ENCODE results near the gene GOSR2. TPM values are rescaled to one million over a fixed set of nuclear protein-coding genes. Genes with fewer than 3 reads are reported as not detected.

GOSR2 gene
- polyA plus RNA-seq, 1 of the 3 experiments (the other 2 are of a cell fraction) = 74.2 TPM

DNA sequence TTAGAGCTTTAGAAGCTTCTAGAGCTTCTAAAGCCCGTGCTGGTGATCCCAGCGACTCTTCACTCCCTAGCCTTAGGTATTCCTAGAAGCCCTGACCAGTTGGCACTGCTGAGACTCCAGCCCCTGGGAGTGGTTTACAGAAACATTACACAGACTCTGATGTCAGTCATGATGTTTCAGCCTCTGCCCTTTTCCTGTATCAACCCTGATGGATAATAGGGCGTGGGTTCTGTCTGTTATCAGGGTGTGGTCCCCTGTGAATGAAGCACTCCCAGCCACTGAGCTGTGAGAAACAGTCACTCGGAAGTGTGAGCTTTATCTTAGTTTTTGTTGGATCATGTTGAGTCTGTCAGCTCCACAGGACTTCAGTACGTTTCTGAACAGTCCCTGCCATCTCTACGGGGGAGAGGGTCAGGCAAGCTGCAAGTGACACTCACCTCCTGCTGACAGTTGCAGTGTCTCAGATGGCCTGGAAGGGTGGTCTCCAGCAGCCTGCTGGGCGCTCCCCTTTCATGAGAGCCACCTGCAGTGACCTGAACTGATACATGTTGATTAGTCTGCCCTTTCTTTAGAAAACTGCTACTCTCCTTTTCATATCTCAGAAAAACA is 12.8 kb downstream of the GOSR2 start:
- Histone ChIP-seq H3K4me3 (ENCODE audit: low read depth in 2 of 2, low read length in 1 of 2) (no peak overlapping the region), H3K9me3 (no peaks in the 10 kb centered on the region), H3K36me3 (replicated peaks in 1 of 2; ENCODE audit: control insufficient read depth in 1 of 2, insufficient read depth in 2 of 2, low read length in 1 of 2) (peaks cover 79 to 100% of the 10 kb centered on the region in 2 experiments), H3K9ac (no peak overlapping the region), H3K4me2 (no peak overlapping the region), H3K27me3 (ENCODE audit: insufficient read depth) (no peaks in the 10 kb centered on the region), H3K4me1 (ENCODE audit: control insufficient read depth in 1 of 2, insufficient read depth in 2 of 2, low read depth in 1 of 2, low read length in 1 of 2) (peaks cover 0 to 5% of the 10 kb centered on the region in 2 experiments; a peak in 1 of 4 replicates), H4K20me1 (ENCODE audit: insufficient read depth) (peaks cover 7% of the 10 kb centered on the region; the same call in 1 of the 2 replicates), H2AFZ (ENCODE audit: low read depth) (no peak overlapping the region), H3K79me2 (ENCODE audit: insufficient read depth) (peaks cover 19% of the 10 kb centered on the region; the same call in 1 of the 2 replicates), H3K27ac (ENCODE audit: low read depth in 2 of 2, low read length in 1 of 2) (no peak overlapping the region), H3F3A (replicated peaks; ENCODE audit: insufficient read depth) (peaks cover 14% of the 10 kb centered on the region), H3K9me2 (no peaks in the 10 kb centered on the region)
- TF ChIP-seq SIN3A (IDR thresholded peaks at IDR 0.05; ENCODE audit: borderline replicate concordance, low read depth, low read length) (no peak), RXRA (IDR thresholded peaks at IDR 0.05; ENCODE audit: borderline replicate concordance, low read depth) (no peak), USF1 (IDR thresholded peaks at IDR 0.05; ENCODE audit: borderline replicate concordance, low read depth) (no peak), MAX (IDR thresholded peaks at IDR 0.05; ENCODE audit: low read depth) (no peak), TCF12 (IDR thresholded peaks at IDR 0.05) (no peak), GATA2 (CRISPR knock-in tag; IDR thresholded peaks at IDR 0.05) (no peak), MEF2A (IDR thresholded peaks at IDR 0.05; ENCODE audit: borderline replicate concordance, low read depth) (no peak), FOXM1 (IDR thresholded peaks at IDR 0.05; ENCODE audit: low read depth) (no peak), RCOR1 (IDR thresholded peaks at IDR 0.05; ENCODE audit: low read length) (no peak), ZBTB33 (IDR thresholded peaks at IDR 0.05; ENCODE audit: borderline replicate concordance, low read depth) (no peak), EZH2phosphoT487 (IDR thresholded peaks at IDR 0.05; ENCODE audit: borderline replicate concordance, low read depth) (no peak), NRF1 (IDR thresholded peaks at IDR 0.05; ENCODE audit: low read depth, low read length) (no peak), JUND (IDR thresholded peaks at IDR 0.05) (no peak), MXI1 (IDR thresholded peaks at IDR 0.05; ENCODE audit: low read depth, low read length) (no peak), RFX5 (IDR thresholded peaks at IDR 0.05; ENCODE audit: low read length) (no peak), SMC3 (IDR thresholded peaks at IDR 0.05; ENCODE audit: low read depth, low read length) (no peak)
- WGBS (ENCODE audit: low lambda C conversion rate) = 95% methylated on average over 7 of the region's 7 CpGs
- DNase-seq = no peak
- ChIA-PET CTCF (interaction anchor here (0.9 kb wide), 2 partner anchors 94 to 100 kb away, joined by 3 to 5 read pairs; no protein-coding TSS in a partner anchor), POLR2A (no interaction called here)
